ENCODE data around the gene WDR64. TPM values are rescaled to one million over a fixed set of nuclear protein-coding genes. Genes with fewer than 3 reads are reported as not detected.
A peak's percentile ranks its signal among the peaks of the same experiment; 100 is the strongest.

WDR64 gene
- total RNA-seq, 1 experiment from 2014 or later: not detected

DNA sequence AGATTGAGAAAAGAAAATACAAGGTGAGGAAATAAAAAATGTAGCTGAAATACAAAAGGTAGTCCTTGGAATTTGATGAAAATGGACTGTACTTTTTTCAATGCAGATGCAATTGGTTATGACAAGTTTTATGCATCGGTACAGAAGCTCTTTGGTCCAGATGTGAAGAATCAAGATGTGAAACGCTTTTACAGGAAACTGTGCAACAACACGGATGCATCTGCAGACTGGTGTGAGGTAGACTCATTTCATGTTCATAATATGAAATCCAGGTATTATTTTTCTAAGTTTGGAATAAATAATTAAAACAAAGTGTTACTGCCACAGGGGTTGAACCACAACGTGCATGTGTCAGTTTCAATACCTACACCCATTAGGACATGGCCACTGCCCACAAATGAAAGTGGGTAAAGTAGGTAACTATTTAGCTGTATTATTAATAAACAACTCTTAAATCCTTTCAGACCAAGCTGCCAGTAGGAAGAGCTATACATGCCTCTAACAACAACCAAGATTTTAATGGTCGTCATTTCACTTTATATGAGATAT lies 8.4 kb downstream of the WDR64 start:
- ChIA-PET POLR2A (ENCODE audit: unreplicated experiment) (no interaction called here), CTCF (no interaction called here)

DNA sequence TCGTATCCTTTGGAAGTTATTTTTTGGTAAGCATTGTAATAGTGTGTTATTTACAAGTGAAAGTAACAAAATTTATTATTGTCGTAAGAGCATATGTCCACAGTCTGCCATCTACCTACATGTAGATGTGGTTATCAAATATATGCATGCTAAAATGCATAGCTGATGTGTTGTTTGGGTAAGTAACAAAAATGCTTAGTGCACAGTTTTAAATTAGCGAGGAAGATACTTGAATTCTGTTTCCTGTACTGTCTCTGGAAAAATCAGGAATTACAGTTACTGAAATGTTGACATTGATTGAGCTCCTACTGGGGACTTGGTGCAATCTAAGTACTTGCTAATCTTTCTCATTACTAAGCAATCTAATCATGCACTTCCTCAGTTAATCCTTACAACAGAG lies 14.3 kb downstream of the WDR64 start:
- H3F3A ChIP-seq (ENCODE audit: low read length, unreplicated experiment): no peaks in the 10 kb centered on the region
- H3K4me3 ChIP-seq (ENCODE audit: low read length): no peak overlapping the region
- TF ChIP-seq EZH2phosphoT487 (IDR thresholded peaks at IDR 0.05; ENCODE audit: borderline replicate concordance, low read length) (no peak), EZH2 (IDR thresholded peaks at IDR 0.05; ENCODE audit: low read length, unreplicated experiment) (no peak)
- TF ChIP-seq, protein P1, sequence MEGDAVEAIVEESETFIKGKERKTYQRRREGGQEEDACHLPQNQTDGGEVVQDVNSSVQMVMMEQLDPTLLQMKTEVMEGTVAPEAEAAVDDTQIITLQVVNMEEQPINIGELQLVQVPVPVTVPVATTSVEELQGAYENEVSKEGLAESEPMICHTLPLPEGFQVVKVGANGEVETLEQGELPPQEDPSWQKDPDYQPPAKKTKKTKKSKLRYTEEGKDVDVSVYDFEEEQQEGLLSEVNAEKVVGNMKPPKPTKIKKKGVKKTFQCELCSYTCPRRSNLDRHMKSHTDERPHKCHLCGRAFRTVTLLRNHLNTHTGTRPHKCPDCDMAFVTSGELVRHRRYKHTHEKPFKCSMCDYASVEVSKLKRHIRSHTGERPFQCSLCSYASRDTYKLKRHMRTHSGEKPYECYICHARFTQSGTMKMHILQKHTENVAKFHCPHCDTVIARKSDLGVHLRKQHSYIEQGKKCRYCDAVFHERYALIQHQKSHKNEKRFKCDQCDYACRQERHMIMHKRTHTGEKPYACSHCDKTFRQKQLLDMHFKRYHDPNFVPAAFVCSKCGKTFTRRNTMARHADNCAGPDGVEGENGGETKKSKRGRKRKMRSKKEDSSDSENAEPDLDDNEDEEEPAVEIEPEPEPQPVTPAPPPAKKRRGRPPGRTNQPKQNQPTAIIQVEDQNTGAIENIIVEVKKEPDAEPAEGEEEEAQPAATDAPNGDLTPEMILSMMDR (conservative IDR thresholded peaks at IDR 0.05; ENCODE audit: low read depth, low read length): no peak
- intact Hi-C loops (cut with micrococcal nuclease): no loop called here
- 0 out of 2 replicates have a peak, but pooled peaks cover 6% of the 10 kb centered on the region for H3K4me1 ChIP-seq (ENCODE audit: insufficient read depth, low read length)
- no TSS peak for BruUV-seq (replicated peaks)
- POLR2A ChIA-PET (ENCODE audit: unreplicated experiment): no interaction called here
- H3K27ac ChIP-seq (ENCODE audit: low read length): no peak overlapping the region
- H3K9me3 ChIP-seq (ENCODE audit: low read length): no peaks in the 10 kb centered on the region
- H3K9me2 ChIP-seq (replicated peaks; ENCODE audit: low read length): no peaks in the 10 kb centered on the region
- no peak overlapping the region for H3K9ac ChIP-seq (ENCODE audit: low read length)
- no peaks in the 10 kb centered on the region for H3K79me2 ChIP-seq (ENCODE audit: low read length)
- H3K4me2 ChIP-seq (ENCODE audit: low read length): no peak overlapping the region
- ATAC-seq: no peak
- H4K20me1 ChIP-seq (ENCODE audit: low read length): no peaks in the 10 kb centered on the region
- H3K27me3 ChIP-seq (ENCODE audit: low read length): no peaks in the 10 kb centered on the region
- no peak for DNase-seq
- CTCF ChIA-PET: no interaction called here
- no peak overlapping the region for H2AFZ ChIP-seq (ENCODE audit: low read length)
- no peaks in the 10 kb centered on the region for H3K36me3 ChIP-seq (ENCODE audit: low read depth, low read length)

More for the DNA sequence above, 8.4 kb downstream of the WDR64 start:
- Histone ChIP-seq H3K4me2 (ENCODE audit: low read length) (no peak overlapping the region), H3K9ac (ENCODE audit: low read length) (no peak overlapping the region), H3K27ac (ENCODE audit: low read length) (no peak overlapping the region), H4K20me1 (ENCODE audit: low read length) (no peaks in the 10 kb centered on the region), H3F3A (ENCODE audit: low read length, unreplicated experiment) (no peaks in the 10 kb centered on the region), H3K9me2 (replicated peaks; ENCODE audit: low read length) (no peaks in the 10 kb centered on the region), H3K27me3 (ENCODE audit: low read length) (no peaks in the 10 kb centered on the region), H3K4me1 (ENCODE audit: insufficient read depth, low read length) (peaks cover 18% of the 10 kb centered on the region), H3K4me3 (ENCODE audit: low read length) (no peak overlapping the region), H3K36me3 (ENCODE audit: low read depth, low read length) (no peaks in the 10 kb centered on the region), H3K9me3 (ENCODE audit: low read length) (no peaks in the 10 kb centered on the region), H3K79me2 (ENCODE audit: low read length) (no peaks in the 10 kb centered on the region), H2AFZ (ENCODE audit: low read length) (no peak overlapping the region)
- no TSS peak for BruUV-seq (replicated peaks)
- no peak for TF ChIP-seq EZH2 (IDR thresholded peaks at IDR 0.05; ENCODE audit: low read length, unreplicated experiment)
- TF ChIP-seq EZH2phosphoT487 (IDR thresholded peaks at IDR 0.05; ENCODE audit: borderline replicate concordance, low read length): no peak
- TF ChIP-seq, protein P1 (conservative IDR thresholded peaks at IDR 0.05; ENCODE audit: low read depth, low read length): no peak
- ATAC-seq (no peak), DNase-seq (no peak)
- intact Hi-C loops (cut with micrococcal nuclease): no loop called here

DNA sequence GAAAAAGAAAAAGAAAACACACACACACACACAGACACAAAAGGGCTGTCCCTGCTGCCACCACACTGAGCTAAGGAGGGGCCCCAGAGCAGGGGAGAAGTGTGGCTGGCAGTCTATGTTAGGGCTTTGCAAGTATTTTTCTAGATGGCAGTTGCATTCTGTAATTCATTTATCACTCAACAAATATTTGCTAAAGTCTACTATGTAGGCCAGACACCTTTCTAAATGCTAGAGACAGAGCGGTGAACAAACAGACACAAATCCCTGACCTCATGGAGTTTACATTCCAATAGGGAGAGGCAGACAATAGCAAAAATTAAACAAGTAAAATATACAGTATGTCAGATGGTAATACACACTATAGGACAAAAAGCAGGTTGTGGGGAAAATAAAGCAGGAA lies 20.2 kb downstream of the WDR64 start:
- CTCF ChIA-PET: no interaction called here

More for the DNA sequence above, 20.2 kb downstream of the WDR64 start:
- Histone ChIP-seq H4K20me1 (ENCODE audit: low read length) (no peaks in the 10 kb centered on the region), H3F3A (ENCODE audit: low read length, unreplicated experiment) (no peaks in the 10 kb centered on the region), H3K9ac (ENCODE audit: low read length) (no peak overlapping the region), H3K4me1 (ENCODE audit: insufficient read depth, low read length) (0 out of 2 replicates have a peak, but pooled peaks cover 6% of the 10 kb centered on the region), H3K9me2 (replicated peaks; ENCODE audit: low read length) (no peaks in the 10 kb centered on the region), H3K27ac (ENCODE audit: low read length) (no peak overlapping the region), H3K36me3 (ENCODE audit: low read depth, low read length) (no peaks in the 10 kb centered on the region), H3K4me2 (ENCODE audit: low read length) (no peak overlapping the region), H3K79me2 (ENCODE audit: low read length) (no peaks in the 10 kb centered on the region), H3K9me3 (ENCODE audit: low read length) (no peaks in the 10 kb centered on the region), H3K4me3 (ENCODE audit: low read length) (no peak overlapping the region), H2AFZ (ENCODE audit: low read length) (no peak overlapping the region), H3K27me3 (ENCODE audit: low read length) (no peaks in the 10 kb centered on the region)
- TF ChIP-seq, protein P1 (conservative IDR thresholded peaks at IDR 0.05; ENCODE audit: low read depth, low read length): no peak
- no peak for TF ChIP-seq EZH2phosphoT487 (IDR thresholded peaks at IDR 0.05; ENCODE audit: borderline replicate concordance, low read length)
- no peak for TF ChIP-seq EZH2 (IDR thresholded peaks at IDR 0.05; ENCODE audit: low read length, unreplicated experiment)
- intact Hi-C loops (cut with micrococcal nuclease): no loop called here
- BruUV-seq (replicated peaks): no TSS peak
- ATAC-seq: peak; percentile 38
- POLR2A ChIA-PET (ENCODE audit: unreplicated experiment): no interaction called here
- peak; percentile 34 for DNase-seq
